Stimulated activated CD8-positive, alpha-beta memory T cell treated with anti-CD3 and anti-CD28 coated beads, Interleukin-12 subunit alpha, Interleukin-12 subunit beta, amount 100 ng/mL, for 1 hour (primary cell): ENCODE data around the gene AP2A1.

ENCODE experiments used
- DNase-seq: peaks from one replicate; pipeline ENCODE4 v3.0.0-alpha.2; 2020; ENCODE audit warnings: low read depth

Gene AP2A1

DNA sequence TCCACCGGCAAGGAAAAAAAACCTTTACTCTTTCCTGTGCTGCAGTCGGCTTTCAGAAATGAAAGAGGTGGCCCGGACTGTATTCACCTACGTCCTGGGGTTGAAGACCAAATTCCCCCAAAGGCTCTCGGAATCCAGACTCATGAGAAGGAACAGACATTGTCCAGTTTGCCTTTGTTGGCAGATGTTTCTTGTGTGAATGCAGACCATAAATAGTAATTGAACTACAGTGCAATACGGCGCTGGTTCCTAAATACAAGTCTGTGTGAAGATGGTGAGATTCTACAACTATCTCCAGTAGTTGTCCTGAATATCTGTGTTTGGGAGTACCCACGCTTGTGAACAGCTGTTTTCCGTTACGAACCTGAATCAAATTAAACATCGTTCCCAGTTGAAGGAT lies 72.9 kb downstream of the AP2A1 start:
- DNase-seq, result no peak

DNA sequence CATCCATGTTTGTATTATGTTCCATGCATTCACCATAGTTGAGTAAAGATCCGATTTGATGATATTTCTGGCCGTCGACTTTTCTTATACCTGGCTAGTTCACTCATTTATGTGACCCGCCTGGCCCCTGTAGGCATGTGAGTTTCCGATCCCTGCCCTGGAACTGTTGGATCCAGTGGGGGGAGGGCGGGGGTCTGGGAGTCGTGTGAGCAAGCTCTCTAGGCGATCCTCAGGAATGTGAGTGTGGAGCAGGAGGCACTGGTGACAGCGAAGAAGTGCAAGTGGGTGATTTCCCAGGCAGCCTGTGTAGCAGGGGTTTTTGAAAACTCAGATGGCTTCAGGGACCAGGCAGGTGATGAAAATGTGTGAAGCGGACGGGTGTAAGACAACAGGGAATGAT lies 73.5 kb downstream of the AP2A1 start:
- no peak for DNase-seq

DNA sequence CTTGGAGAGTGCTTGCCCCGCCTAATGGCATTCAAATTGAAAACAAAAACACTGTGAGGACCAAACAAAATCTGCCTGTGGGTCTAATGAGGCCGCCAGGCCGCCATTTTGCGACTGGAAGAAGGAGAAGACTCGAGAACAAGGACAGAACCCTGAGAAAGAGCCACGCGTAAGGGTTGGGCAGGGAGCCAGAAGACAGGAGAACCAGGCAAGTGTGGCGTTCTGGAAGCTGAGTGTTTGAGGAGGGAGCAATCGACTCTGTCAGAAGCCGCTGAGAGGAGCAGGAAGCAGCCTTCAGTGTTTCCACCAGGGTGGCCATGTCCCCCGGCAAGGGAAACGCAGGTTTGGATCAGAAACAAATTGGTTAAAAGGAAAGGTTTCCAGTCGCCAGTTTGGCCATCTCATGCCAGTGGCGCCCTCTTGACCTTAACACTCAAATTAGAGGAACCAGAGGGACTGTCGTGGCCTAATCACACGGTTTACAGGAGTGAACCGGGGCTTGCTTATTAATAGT lies 74.0 kb downstream of the AP2A1 start:
- DNase-seq, result no peak

DNA sequence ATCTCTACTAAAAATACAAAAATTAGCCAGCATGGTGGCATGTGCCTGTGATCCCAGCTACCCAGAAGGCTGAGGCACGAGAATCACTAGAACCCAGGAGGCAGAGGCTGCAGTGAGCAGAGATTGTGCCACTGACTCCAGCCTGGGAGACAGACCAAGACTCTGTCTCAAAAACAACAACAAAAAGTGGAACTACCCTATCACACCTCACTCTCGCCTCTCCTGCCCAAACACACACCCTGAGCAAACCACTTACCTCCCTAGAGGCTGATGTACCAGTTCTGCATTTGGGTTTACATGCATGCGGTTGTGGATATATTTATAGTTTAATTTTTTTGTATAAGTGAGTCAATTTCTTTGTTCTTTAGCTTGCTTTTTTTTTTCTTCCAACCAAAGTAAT lies 76.5 kb downstream of the AP2A1 start:
- DNase-seq, result no peak

DNA sequence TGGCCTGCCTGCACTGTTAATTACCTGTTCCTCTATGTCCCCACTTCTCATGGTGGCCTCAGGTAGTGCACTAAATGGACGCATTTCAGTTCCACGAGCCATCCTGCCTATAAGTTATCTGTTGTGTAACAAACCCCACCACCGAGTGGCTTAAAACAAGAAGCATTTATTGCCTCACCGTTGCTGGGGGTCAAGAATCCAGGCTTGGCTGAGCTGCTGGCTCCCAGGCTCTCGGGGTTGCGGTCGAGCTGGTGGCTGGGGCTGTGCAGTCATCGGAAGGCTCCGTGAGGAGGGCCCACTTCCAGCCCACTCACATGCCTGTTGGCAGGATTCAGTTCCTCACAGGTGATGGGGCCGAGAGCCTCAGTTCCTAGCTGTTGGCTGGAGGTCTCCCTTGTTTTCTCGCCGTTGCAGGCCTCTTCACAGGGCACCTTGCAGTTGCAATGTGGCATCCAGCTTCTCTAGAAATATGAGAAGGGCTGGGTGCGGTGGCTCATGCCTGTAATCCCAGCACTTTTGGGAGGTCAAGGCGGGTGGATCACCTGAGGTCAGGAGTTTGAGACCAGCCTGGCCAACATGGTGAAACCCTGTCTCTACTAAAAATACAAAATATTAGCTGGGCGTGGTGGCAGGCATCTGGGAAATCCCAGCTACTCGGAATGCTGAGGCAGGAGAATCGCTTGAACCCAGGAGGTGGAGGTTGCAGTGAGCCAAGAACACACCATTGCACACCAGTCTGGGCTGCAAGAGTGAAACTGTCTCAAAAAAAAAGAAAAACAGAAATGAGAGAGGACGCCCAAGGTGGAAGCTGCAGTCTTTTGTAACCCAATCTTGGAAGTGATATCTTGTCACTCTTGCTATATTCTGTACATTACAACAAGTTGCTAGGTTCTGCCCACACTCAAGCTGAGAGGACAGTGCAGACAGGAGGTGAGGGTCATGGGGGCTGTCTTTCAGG lies 77.6 kb downstream of the AP2A1 start:
- no peak for DNase-seq

DNA sequence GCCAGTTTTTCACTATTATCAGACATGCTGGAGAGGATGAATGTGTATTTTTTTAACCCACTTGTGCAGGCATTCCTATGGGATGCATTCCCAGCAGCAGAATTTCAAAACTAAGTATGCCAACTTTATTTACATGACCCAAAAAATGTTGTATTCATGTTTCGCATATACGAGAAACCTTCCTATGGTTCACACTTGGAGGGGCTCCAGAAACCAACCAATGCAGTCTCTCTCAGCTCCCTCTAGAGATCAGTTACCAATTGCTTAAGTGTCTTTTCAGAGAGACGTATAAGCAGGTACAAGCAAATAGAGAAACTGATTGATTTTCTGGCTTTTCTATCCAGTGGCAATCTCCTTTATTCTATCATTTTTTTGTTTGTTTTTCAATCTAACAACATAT lies 78.6 kb downstream of the AP2A1 start:
- DNase-seq, result no peak

DNA sequence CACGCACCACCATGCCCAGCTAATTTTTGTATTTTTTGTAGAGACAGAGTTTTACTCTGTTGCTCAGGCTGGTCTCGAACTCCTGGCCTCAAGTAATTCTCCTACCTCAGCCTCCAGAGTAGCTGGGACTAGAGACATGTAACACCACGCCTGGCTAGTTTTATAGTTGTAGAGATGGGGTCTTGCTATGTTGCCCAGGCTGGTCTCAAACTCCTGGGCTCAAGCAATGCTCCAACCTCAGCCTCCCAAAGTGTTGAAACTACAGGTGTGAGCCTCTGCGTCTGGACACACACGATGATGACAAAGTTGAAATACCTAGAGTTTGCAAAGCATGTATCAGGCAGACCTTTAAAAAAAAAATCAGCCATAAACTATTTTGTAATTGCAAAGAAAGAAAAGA lies 79.6 kb downstream of the AP2A1 start:
- no peak for DNase-seq

DNA sequence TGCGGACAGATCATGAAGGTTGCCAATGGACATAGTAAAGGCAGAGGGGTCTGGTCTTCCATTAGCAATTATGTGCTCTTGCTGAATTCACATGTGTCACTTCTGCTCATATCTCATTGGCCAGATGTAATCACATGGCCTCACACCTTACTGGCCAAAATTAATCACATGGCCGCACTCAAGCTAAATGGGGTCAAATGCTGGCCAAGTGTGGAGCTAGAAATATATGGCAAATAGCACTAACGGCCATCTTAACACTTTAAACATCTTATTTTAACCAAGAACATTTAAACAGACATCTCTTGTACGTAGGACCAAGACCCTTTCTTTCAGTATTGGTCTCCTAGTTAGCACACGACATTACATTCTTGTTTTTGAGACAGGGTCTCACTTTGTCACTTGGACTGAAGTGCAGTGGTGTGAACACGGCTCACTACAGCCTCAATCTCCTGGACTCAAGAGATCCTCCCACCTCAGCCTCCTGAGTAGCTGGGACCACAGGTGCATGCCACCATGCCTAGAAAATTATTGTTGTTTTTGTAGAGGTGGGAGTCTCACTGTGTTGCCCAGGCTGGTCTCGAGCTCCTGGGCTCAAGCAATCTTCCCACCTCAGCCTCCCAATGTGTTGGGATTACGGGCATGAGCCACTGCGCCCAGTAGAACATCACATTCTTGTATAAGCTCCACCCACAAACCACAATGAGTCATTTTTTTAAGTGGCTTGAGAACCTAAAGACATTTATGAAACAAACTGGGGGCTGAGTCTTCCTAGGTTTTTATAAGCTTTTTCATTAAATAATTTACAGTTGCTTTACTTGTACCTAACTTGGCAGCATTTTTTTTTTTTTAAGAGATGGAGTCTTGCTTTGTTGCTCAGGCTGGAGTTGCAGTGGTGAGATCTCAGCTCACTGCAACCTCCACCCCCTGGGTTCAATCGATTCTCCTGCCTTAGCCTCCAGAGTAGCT lies 81.2 kb downstream of the AP2A1 start:
- no peak for DNase-seq

DNA sequence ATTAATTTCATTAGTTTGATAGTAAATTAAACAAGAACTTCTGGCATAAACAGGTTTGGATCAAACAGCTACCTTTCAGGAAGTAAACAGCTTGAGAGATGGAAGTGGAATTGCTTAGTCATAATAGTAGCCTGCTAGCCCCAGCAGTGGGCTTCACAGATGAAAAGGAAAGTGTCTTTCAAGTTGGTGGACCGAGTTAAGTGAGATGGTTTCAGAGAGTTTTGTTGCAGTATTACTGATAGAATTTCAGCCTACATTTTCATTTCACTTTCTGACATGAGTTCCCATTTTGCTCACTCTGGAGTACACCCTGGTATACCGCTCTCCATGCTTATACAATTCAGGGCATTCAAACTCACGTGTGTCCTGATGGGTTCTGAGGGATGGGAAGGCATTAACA lies 82.1 kb downstream of the AP2A1 start:
- DNase-seq, result no peak

DNA sequence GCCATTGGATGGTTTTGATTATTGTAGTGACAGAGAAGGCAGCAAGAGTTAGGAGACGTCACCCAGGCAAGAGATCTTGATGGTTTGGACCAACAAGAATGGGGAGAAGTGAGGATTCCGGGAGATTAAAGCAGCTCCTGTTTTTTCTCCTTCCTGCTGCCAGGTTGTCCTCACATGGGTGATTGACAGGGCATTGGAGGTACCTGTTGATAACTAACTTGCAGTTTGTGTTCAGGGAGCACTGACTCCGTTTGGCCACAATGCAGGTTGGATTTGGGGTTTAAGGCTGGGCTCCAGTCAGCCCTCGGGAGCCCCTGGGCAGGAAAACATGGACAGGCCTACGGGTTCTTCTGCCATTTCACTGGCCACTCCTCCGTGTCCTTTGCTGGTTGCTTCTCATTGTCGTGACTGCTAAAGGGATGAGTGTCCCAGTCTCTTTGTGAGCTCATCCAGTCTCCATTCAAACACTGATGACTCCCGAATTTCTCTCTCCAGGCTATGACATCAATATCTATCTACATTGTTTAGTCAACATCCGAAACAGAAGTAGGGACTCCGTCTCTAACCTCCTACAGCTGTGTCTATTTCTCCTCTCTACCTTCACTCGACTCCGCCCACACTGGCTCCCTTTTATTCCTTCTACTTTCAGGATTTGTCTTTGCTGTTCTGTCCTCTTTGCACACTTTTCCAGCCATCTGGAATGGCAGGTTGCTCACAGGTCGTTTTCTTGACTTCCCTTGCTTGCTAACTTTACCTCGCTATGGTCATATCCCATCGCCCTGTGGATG lies 82.8 kb downstream of the AP2A1 start:
- no peak for DNase-seq

DNA sequence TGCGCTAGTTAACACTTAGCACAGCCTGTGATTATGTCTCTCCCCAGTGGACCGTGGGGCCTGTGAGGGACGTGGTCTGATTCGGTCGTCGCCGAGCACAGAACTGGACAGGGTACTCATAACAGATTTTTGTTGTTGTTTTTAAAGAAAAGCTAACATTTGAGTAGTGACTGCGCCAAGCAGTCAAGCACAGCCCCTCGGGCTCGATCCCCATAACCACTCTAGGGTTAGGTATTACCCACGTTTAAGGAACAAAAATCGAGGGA lies 83.4 kb downstream of the AP2A1 start:
- no peak for DNase-seq

DNA sequence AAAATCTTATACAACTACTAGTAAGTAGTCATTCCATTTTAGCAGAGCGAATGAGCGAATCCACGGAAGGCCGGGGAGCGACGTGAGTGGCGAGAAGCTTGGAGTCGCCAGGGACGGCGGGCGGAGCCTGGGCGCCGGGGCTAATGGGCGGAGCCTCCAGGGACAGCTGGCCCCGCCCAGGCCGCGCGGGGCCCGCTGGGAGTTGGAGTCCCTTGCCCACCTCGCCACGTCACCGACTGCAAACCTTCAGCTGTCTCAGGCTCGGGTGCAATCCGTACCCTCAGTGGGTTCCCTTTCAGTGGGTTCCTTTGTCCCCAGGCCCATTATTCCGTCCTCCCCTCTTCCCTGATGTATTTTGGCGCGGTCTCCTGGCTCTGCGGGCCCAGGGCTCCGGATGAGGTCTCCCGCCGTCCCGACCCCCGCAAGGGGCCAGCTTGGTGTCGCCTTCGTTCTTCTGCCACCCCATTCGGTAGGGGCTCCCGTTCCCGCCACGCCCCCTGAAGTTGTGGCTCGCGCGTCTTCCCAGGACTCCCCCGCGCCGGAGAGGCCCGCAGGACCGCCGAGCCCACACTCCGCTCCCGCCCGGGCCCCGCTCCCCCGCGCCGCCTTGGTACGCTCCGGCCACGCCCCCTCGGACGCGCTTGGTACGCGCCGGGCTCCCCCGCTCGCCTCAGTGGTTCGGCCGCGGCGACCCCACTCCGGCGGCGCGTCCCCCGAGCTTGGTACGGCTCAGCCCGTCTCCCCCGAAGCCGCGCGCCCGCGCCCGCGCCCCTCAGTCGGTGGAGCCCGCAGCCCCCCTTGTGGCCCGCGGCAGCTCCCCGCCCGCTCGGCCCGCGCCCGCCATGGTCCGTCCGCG lies 83.9 kb downstream of the AP2A1 start, which contains the start of gene PTOV1:
Gene PTOV1, plus strand, starts transcription at position 673 of the 856 bp plus-strand sequence.
- peak; percentile 76 for DNase-seq

DNA sequence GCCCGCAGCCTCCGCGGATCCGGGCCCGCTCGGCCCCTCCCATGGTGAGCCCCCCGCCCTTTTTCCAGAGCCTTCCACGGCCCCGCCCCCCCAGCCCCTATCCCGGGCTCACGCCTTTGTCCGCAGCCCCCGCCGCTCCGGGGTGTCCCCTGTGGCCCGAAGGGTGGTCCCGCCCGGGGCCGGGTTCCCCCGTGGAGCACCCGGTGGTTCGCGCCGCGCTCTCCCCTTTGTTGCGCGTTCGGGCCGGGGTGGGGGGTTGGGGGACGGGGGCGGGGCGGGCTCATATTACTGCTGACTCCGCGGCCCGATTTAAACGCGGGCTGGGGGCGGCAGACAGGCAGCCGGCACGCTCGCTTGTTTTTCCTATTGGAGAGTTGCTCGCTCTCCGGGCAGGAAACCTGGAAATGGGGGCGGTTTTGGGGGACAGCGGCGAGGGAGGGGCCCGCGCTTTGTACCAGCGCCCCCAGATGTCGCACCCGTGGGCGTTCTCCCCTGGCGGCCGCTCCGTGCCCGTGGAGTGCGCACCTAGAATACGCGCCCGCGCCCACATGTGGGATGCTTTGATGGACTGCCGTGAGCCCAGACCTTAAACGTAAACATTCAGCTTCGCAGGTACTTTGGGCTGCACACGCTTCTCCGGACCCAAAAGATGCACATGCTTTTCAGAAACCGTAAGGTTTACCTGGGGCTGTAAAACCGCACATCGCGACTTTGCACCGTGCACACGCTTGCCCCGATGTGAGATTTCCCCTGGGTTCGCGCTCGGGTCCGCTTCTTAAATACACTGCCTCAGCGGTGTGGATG lies 84.9 kb downstream of the AP2A1 start:
- no peak for DNase-seq

DNA sequence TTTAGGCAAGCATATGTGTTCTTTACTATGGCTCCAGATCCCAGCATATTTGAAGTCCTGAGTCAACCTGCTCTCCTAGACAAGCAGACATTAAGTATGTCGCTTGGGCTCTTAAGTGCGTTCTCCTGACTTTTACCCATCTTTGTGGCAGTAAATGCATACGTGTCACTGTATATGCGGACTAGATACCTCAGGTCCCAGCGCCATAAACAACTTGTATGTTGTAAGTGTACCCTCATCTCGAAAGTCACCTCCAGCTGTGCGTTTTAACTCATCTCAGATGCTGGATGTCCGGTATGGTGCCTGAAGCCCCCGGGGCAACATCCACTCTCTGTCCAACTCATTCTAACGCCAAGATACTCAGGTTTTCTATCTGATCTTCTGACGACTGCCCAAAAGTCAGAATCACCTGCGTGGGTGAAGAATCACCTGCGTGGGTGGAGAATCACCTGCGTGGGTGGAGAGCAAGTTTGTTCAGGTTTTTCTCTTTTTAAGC lies 85.9 kb downstream of the AP2A1 start:
- no peak for DNase-seq

DNA sequence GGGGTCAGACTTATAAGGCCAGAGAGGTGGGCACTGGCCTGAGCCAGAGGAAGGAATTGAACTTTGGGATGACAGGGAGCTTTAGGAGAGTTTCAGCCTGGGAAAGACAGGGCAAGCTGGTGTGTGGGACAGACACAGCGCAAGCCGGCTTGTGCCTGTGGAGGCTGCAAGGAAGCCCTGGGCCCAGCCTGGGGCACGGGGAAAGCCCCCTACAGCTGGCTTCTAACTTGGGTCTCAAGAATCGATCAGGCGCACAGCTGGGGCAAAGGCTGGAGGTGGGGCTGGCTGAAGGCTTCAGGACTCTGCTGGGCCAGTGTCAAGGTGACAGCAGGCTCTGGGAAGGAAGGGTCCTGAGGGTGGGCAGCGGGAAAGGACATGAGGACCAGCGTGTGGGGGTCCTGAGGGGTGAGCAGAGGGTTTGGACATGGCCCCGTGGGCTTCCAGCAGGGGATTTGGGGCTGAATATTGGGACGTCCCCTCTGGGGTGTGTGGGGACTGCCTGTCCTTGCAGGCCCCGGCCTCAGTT lies 87.1 kb downstream of the AP2A1 start:
- DNase-seq, result no peak

DNA sequence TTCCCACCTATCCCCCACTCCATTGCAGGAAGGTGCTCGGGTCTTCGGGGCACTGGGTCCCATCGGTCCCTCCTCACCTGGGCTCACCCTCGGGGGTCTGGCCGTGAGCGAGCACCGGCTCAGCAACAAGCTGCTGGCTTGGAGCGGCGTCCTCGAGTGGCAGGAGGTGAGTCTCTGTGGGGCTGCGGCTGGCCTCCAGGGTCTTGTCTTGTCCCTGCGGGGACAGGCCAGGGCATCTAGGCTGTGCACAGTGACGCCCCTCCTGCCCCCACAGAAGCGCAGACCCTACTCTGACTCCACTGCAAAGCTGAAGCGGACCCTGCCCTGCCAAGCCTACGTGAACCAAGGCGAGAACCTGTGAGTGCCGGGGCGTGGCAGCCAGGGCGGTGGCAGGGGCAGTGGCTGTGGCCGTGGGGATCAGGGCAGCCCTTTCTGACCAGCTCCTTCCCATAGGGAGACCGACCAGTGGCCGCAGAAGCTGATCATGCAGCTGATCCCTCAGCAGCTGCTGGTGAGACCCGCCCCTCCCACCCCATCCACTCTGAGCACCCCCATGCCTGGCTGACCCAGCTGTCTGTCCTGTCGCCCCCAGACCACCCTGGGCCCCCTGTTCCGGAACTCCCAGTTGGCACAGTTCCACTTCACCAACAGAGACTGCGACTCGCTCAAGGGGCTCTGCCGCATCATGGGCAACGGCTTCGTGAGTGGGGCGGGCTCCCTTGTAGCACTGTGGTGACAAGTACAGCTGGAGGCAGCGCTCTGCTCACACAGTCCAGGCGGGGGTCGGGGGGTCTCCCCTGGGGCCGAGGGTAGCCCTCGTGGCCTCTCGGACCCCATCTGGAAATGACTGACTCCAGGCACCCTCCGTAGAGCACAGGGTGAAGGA lies 87.8 kb downstream of the AP2A1 start:
- DNase-seq, result no peak

DNA sequence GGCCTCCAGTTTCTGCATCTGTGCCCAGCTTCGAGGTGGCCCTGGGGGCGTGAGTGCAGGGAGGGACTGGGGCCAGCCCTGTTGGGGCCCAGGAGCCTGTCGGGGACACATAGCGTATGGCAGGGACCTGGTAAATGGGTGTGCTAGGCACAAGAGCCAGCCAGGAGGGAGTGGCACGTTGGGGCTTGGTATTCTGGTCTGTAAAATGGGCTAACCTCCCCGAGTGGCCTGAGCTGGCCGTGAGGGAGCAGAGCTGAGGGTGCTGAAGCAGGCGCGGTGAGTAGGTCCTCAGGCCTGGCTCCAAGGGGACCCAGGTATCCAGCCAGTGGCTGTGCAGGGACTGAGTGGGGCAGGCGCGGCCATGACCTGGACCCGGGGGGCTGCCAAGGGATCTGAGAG lies 88.5 kb downstream of the AP2A1 start:
- DNase-seq, result no peak

DNA sequence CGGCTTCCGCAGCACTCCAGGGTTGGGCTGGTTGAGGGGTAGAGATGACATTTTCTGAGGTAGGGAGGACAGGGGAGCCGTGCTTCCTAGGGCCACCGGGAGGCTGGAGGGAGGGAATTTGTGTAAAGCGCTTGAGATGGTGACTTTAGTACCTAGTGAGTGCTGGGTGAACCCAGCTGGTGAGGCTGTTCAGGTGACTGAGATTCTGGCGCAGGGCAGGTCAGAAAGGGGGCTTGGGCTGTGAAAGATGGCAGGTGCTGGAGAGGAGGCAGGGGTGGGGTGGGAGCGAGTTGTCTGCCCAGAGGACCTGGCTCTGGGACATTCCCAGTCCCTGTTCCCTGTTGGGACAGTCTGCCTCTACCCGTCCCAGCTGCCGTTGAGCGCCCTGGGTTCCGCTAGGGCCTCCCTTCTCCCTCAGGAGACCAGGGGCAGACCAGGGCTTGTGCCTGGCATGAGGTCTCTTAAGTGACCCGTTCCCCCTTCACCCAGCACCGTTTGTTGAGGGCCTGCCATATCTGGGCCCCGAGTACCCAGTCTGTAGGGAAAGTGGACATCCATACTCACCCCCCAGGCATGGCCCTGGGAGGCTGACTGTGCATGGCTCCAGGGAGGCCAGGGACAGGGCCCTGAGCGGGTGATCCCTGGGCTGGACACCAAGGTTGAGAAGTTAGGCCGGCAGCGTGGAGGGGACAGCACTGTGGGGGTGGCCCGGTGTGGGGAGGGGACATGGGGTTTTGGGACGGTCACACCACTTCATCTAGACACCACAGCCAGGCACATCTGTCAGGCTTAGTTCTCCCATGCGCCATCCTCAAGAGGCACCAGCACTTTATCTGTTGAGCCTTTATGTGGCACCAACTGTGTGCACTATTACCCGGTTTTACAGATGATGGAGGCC lies 89.1 kb downstream of the AP2A1 start:
- DNase-seq, result no peak
